Neuronal stem cell (in vitro differentiated cells): ENCODE results near the gene TCP1.

Source experiments
- DNase-seq: peaks from one replicate; pipeline ENCODE4 v3.0.0-alpha.2; 2013; ENCODE audit warnings: low spot score
- H2AFZ ChIP-seq: one replicate; pipeline ENCODE4 v1.6.1; 2013; ENCODE audit warnings: mild to moderate bottlenecking, low read length, inconsistent platforms
- H2AK5ac ChIP-seq: 2 replicates; pipeline ENCODE4 v1.6.1; 2013; ENCODE audit warnings: low read depth, mild to moderate bottlenecking, inconsistent platforms, low read length, moderate library complexity, mixed read lengths
- H2BK120ac ChIP-seq: 2 replicates; pipeline ENCODE4 v1.6.1; 2013; ENCODE audit warnings: low read depth, mild to moderate bottlenecking, inconsistent platforms, low read length, moderate library complexity, mixed read lengths
- H2BK12ac ChIP-seq: one replicate; pipeline ENCODE4 v1.6.1; 2013; ENCODE audit warnings: low read length, inconsistent platforms
- H2BK15ac ChIP-seq: 2 replicates; pipeline ENCODE4 v1.6.1; 2013; ENCODE audit warnings: mild to moderate bottlenecking, low read length, inconsistent platforms, mixed read lengths
- H2BK5ac ChIP-seq: one replicate; pipeline ENCODE4 v1.6.1; 2013; ENCODE audit warnings: inconsistent platforms, mild to moderate bottlenecking, low read length, moderate library complexity
- H3K14ac ChIP-seq: one replicate; pipeline ENCODE4 v1.6.1; 2013; ENCODE audit warnings: low read length, inconsistent platforms
- H3K18ac ChIP-seq: 2 replicates; pipeline ENCODE4 v1.6.1; 2013; ENCODE audit warnings: low read length, inconsistent platforms
- H3K23ac ChIP-seq: 2 replicates; pipeline ENCODE4 v1.6.1; 2013; ENCODE audit warnings: low read depth, mild to moderate bottlenecking, mixed read lengths, low read length, inconsistent platforms; ENCODE audit not compliant: poor library complexity
- H3K27ac ChIP-seq: replicated peaks from 3 replicates; pipeline ENCODE4 v1.5.1; 2013; ENCODE audit warnings: low read length, inconsistent platforms
- H3K27me3 ChIP-seq, 3 experiments: 2 replicates each; pipeline ENCODE4 v1.6.1; 2013; ENCODE audit warnings: low read length in 3 of 3, mild to moderate bottlenecking in 2 of 3, inconsistent platforms in 1 of 3, low read depth in 1 of 3, mixed read lengths in 1 of 3, moderate library complexity in 1 of 3; ENCODE audit not compliant: control insufficient read depth in 3 of 3, insufficient read depth in 3 of 3
- H3K36me3 ChIP-seq, 2 donors: replicated peaks in 1 of 2; 2 replicates each; pipeline ENCODE4 v1.6.1; 2013; ENCODE audit warnings: low read length in 2 of 2; ENCODE audit not compliant: control insufficient read depth in 2 of 2, insufficient read depth in 2 of 2
- H3K4ac ChIP-seq: 2 replicates; pipeline ENCODE4 v1.6.1; 2013; ENCODE audit warnings: inconsistent platforms, mild to moderate bottlenecking, low read length, moderate library complexity
- H3K4me1 ChIP-seq, 2 donors: 1 replicate in 1 of 2; 2 replicates in 1 of 2; pipeline ENCODE4 v1.6.1; 2013; ENCODE audit warnings: low read length in 2 of 2, low read depth in 1 of 2; ENCODE audit not compliant: control insufficient read depth in 2 of 2, insufficient read depth in 1 of 2
- H3K4me2 ChIP-seq: one replicate; pipeline ENCODE4 v1.6.1; 2013; ENCODE audit warnings: mild to moderate bottlenecking, low read length, inconsistent platforms; ENCODE audit not compliant: insufficient read depth, poor library complexity, severe bottlenecking
- H3K4me3 ChIP-seq, 2 donors: 2 replicates each; pipeline ENCODE4 v1.5.1; 2013; ENCODE audit warnings: low read length in 2 of 2, mild to moderate bottlenecking in 2 of 2, inconsistent platforms in 1 of 2, moderate library complexity in 1 of 2
- H3K79me1 ChIP-seq: one replicate; pipeline ENCODE4 v1.6.1; 2013; ENCODE audit warnings: low read depth, mild to moderate bottlenecking, inconsistent platforms, low read length, moderate library complexity
- H3K9ac ChIP-seq: one replicate; pipeline ENCODE4 v1.6.1; 2013; ENCODE audit warnings: mild to moderate bottlenecking, low read depth, low read length, inconsistent platforms; ENCODE audit not compliant: poor library complexity
- H3K9me3 ChIP-seq, 2 donors: replicated peaks in 1 of 2; 2 replicates each; pipeline versions ENCODE3 to v1.6.1; 2013; ENCODE audit warnings: low read length in 2 of 2, mild to moderate bottlenecking in 2 of 2, inconsistent platforms in 1 of 2, low read depth in 1 of 2, mixed read lengths in 1 of 2, moderate library complexity in 1 of 2; ENCODE audit not compliant: control insufficient read depth in 2 of 2, insufficient read depth in 1 of 2
- H4K8ac ChIP-seq: one replicate; pipeline ENCODE4 v1.6.1; 2013; ENCODE audit warnings: low read depth, mild to moderate bottlenecking, inconsistent platforms, low read length, moderate library complexity
- H4K91ac ChIP-seq: one replicate; pipeline ENCODE4 v1.6.1; 2013; ENCODE audit warnings: low read length, low read depth, mild to moderate bottlenecking, inconsistent platforms; ENCODE audit not compliant: poor library complexity
- WGBS, 2 donors: extraction: QIAGEN DNeasy Blood & Tissue Kit; methylation state at CpG; one replicate each; pipeline ENCODE4 v1.1.7; 2013; ENCODE audit warnings: missing lambda C conversion rate in 2 of 2, mixed read lengths in 1 of 2; ENCODE audit not compliant: insufficient read length in 2 of 2, insufficient replicate concordance in 1 of 2; ENCODE audit errors: extremely low coverage in 2 of 2; 5-methylcytosine and 5-hydroxymethylcytosine counted together

The TCP1 gene

DNA sequence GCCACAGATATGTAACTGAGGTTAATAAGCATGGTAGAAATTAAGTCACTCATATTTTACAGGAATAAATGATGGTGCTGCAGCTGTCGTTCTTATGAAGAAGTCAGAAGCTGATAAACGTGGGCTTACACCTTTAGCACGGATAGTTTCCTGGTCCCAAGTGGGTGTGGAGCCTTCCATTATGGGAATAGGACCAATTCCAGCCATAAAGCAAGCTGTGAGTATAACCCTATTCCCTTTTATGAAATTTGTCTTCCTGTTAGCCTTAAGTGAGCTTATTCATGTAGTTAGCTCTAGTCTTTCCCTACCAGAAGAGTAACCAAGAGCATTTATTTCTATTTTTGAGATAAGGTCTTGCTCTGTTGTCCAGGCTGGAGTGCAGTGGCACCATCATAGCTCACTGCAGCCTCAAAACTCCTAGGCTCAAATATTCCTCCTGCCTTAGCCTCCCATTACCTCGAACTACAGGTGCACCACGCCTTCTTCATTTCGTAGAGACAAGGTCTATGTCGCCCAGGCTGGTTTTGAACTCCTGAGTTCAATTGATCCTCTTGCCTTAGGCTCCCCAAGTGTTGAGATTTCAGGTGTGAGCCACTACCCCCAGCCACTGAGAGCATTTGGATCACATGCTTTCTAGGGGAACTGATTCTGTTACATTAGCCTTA is 12.0 kb downstream of the TCP1 start:
- Histone ChIP-seq H2BK12ac (no peak overlapping the region), H4K8ac (no peak overlapping the region), H3K9me3 (peaks cover 0 to 2% of the 10 kb centered on the region in 2 donors), H3K9ac (no peak overlapping the region), H3K4me3 (no peak overlapping the region), H3K14ac (no peak overlapping the region), H2BK120ac (no peak overlapping the region), H2BK15ac (no peak overlapping the region), H3K18ac (no peak overlapping the region), H2AK5ac (no peak overlapping the region), H4K91ac (no peak overlapping the region), H3K4me1 (peaks cover 0 to 2% of the 10 kb centered on the region in 2 donors), H3K27ac (no peak overlapping the region), H3K27me3 (no peaks in the 10 kb centered on the region), H2BK5ac (no peak overlapping the region), H3K79me1 (peaks cover 5% of the 10 kb centered on the region), H3K23ac (no peak overlapping the region), H2AFZ (no peak overlapping the region), H3K4me2 (no peak overlapping the region), H3K4ac (no peak overlapping the region), H3K36me3 (peaks cover 35 to 100% of the 10 kb centered on the region in 2 donors)
- WGBS, 2 donors, result no CpG with 5 or more reads among the region's 7 CpGs
- DNase-seq, result no peak

DNA sequence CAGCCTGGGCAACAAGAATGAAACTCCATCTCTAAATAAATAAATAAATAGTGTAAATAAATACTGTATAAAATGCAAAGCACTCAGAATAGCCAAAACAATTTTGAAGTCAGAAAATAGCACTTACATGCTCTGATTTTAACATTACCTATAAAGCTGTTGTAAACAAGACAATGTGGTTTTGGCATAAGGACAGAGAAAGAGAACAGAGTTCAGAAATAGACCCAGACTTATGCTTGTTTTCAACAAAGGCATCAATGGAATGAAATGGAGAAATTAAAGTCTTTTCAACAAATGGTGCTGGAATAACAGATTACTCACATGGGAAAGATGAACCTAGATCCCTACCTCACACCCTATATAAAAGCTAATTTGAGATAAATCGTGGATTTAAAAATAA is 17.2 kb downstream of the TCP1 start:
- H2BK12ac ChIP-seq, result no peak overlapping the region
- WGBS, 2 donors, result no CpG with 5 or more reads among the region's 1 CpG

DNA sequence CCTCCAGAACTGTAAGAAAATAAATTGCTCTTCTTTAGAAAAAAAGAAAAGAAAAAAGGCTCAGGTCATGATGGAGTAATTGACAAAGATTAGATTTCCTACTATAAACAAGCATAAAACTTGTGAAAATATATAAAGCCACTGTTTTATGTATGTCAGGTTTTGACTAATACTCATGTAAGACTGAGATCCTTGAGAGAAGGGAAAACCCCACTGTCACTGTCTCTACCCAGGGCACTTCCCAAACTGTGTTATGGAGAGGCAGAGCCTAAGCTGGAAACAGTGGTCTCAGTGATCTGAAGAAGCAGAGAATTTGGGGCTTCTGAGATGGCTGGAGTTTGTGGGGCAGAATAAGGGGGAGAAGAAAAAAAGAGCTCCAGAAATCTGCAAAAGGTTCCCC is 19.9 kb downstream of the TCP1 start:
- Histone ChIP-seq H3K27me3 (no peaks in the 10 kb centered on the region), H3K4me3 (no peak overlapping the region), H2BK120ac (no peak overlapping the region), H3K4me2 (no peak overlapping the region), H3K79me1 (peaks cover 6% of the 10 kb centered on the region), H3K14ac (no peak overlapping the region), H3K9ac (no peak overlapping the region), H3K9me3 (peaks cover 2 to 7% of the 10 kb centered on the region in 2 donors), H3K23ac (no peak overlapping the region), H3K4me1 (peaks cover 1 to 3% of the 10 kb centered on the region in 2 donors), H4K8ac (no peak overlapping the region), H3K27ac (no peak overlapping the region), H2AFZ (no peak overlapping the region), H3K36me3 (peaks cover 41 to 99% of the 10 kb centered on the region in 2 donors), H2BK15ac (no peak overlapping the region), H2BK5ac (no peak overlapping the region), H3K4ac (no peak overlapping the region), H4K91ac (no peak overlapping the region), H2AK5ac (no peak overlapping the region), H2BK12ac (no peak overlapping the region), H3K18ac (no peak overlapping the region)
- DNase-seq, result no peak

More for the DNA sequence above, 17.2 kb downstream of the TCP1 start:
- H2BK5ac ChIP-seq, result no peak overlapping the region
- no peaks in the 10 kb centered on the region for H3K27me3 ChIP-seq
- no peak overlapping the region for H4K8ac ChIP-seq
- H3K4me3 ChIP-seq, result no peak overlapping the region
- H4K91ac ChIP-seq, result no peak overlapping the region
- H3K23ac ChIP-seq, result no peak overlapping the region
- H3K9me3 ChIP-seq, result peaks cover 4 to 7% of the 10 kb centered on the region in 2 donors
- no peak overlapping the region for H2AFZ ChIP-seq
- no peak overlapping the region for H3K27ac ChIP-seq
- no peak overlapping the region for H3K18ac ChIP-seq
- peaks cover 3% of the 10 kb centered on the region for H3K79me1 ChIP-seq
- no peaks in the 10 kb centered on the region for H3K4me1 ChIP-seq
- H3K36me3 ChIP-seq, result peaks cover 45 to 100% of the 10 kb centered on the region in 2 donors
- H3K14ac ChIP-seq, result no peak overlapping the region
- DNase-seq, result no peak
- no peak overlapping the region for H3K9ac ChIP-seq
- no peak overlapping the region for H3K4me2 ChIP-seq
- H2BK15ac ChIP-seq, result no peak overlapping the region
- no peak overlapping the region for H3K4ac ChIP-seq
- no peak overlapping the region for H2BK120ac ChIP-seq
- H2AK5ac ChIP-seq, result no peak overlapping the region

DNA sequence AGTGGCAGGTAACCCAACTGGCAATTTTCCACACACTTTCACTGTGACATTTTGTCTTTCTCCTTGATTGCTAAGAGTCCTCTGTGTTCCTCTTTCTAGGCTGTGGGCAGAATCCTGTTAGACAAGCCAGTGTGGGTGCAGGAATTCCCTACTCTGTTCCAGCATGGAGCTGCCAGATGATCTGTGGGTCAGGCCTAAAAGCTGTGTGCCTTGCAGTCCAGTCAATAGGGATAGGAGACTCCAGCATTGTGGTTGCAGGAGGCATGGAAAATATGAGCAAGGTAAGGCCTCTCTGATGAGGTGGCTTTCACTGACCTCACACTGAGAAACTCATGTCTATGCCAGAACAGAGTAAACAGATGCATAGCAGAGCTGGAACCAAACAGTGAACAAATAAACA is 22.5 kb downstream of the TCP1 start:
- Histone ChIP-seq H3K36me3 (peaks cover 48 to 92% of the 10 kb centered on the region in 2 donors), H4K91ac (no peak overlapping the region), H3K4me3 (no peak overlapping the region), H3K27ac (no peak overlapping the region), H2AK5ac (no peak overlapping the region), H3K9ac (no peak overlapping the region), H3K9me3 (peaks cover 2 to 7% of the 10 kb centered on the region in 2 donors), H3K23ac (no peak overlapping the region), H3K4ac (no peak overlapping the region), H2BK120ac (no peak overlapping the region), H2AFZ (no peak overlapping the region), H3K18ac (no peak overlapping the region), H3K79me1 (peaks cover 13% of the 10 kb centered on the region), H3K14ac (no peak overlapping the region), H2BK5ac (no peak overlapping the region), H4K8ac (no peak overlapping the region), H3K4me2 (no peak overlapping the region), H3K4me1 (peaks cover 9 to 15% of the 10 kb centered on the region in 2 donors), H3K27me3 (no peaks in the 10 kb centered on the region), H2BK15ac (no peak overlapping the region), H2BK12ac (no peak overlapping the region)
- no peak for DNase-seq
